IMR-90 (cell line): ENCODE results near the gene KCNT2. TPM values are rescaled to one million over a fixed set of nuclear protein-coding genes. Genes with fewer than 3 reads are reported as not detected.

Experiments used
- ATAC-seq: fragments of 200-7000 bp; cut with Tn5 transposase; 2 replicates; pipeline ENCODE4 v1.9.1; 2020; ENCODE audit warnings: low read depth, mild to moderate bottlenecking, moderate library complexity
- BruUV-seq: library from RNA; stranded (reverse); fragments of 400-500 nt; replicated peaks from 2 replicates; lab custom pipeline; 2021; lab: Mats Ljungman, UMichigan
- CTCF ChIA-PET: fragments of 300-600 bp; formaldehyde crosslinking; extraction: SDS; loops from one replicate; lab custom pipeline; 2021; ENCODE audit warnings: antibody characterized with exemption; lab: Yijun Ruan, JAX
- POLR2A ChIA-PET: fragments of 300-600 bp; sonication (Branson Sonifier 250); formaldehyde crosslinking; loops from one replicate; lab custom pipeline; 2022; ENCODE audit warnings: antibody characterized with exemption; ENCODE audit not compliant: unreplicated experiment; lab: Charles Lee
- DNase-seq: peaks from one replicate; pipeline ENCODE4 v3.0.0; 2013
- H2AFZ ChIP-seq: replicated peaks from 2 replicates; pipeline ENCODE3; 2013; ENCODE audit warnings: low read length, mild to moderate bottlenecking; ENCODE audit not compliant: poor library complexity
- H2AK5ac ChIP-seq: 2 replicates; pipeline ENCODE4 v1.6.1; 2013; ENCODE audit warnings: low read depth, low read length, inconsistent platforms
- H2AK9ac ChIP-seq: replicated peaks from 2 replicates; pipeline ENCODE3; 2013; ENCODE audit warnings: mild to moderate bottlenecking, low read depth, low read length, moderate library complexity; ENCODE audit not compliant: poor library complexity
- H2BK120ac ChIP-seq: 2 replicates; pipeline ENCODE4 v1.6.1; 2013; ENCODE audit warnings: low read depth, low read length, inconsistent platforms
- H2BK15ac ChIP-seq: 3 replicates; pipeline ENCODE4 v1.6.1; 2013; ENCODE audit warnings: low read depth, low read length, inconsistent platforms
- H2BK20ac ChIP-seq: 2 replicates; pipeline ENCODE4 v1.6.1; 2013; ENCODE audit warnings: low read depth, mild to moderate bottlenecking, inconsistent platforms, low read length, moderate library complexity
- H2BK5ac ChIP-seq: 2 replicates; pipeline ENCODE4 v1.6.1; 2013; ENCODE audit warnings: mild to moderate bottlenecking, low read depth, low read length, inconsistent platforms; ENCODE audit not compliant: poor library complexity, severe bottlenecking
- H3K14ac ChIP-seq: replicated peaks from 2 replicates; pipeline ENCODE4 v1.6.1; 2013; ENCODE audit warnings: low read depth, low read length, inconsistent platforms
- H3K18ac ChIP-seq: 2 replicates; pipeline ENCODE4 v1.6.1; 2013; ENCODE audit warnings: low read depth, low read length, control low read depth
- H3K23ac ChIP-seq: 2 replicates; pipeline ENCODE4 v1.6.1; 2013; ENCODE audit warnings: low read depth, low read length, inconsistent platforms
- H3K27ac ChIP-seq: 2 replicates; pipeline ENCODE4 v1.5.1; 2013; ENCODE audit warnings: mild to moderate bottlenecking, control low read depth, low read length; ENCODE audit not compliant: insufficient read depth
- H3K27me3 ChIP-seq: 2 replicates; pipeline ENCODE4 v1.6.1; 2013; ENCODE audit warnings: low read length; ENCODE audit not compliant: control insufficient read depth, insufficient read depth
- H3K36me3 ChIP-seq: 2 replicates; pipeline ENCODE4 v1.6.1; 2013; ENCODE audit warnings: low read length, mixed read lengths; ENCODE audit not compliant: control insufficient read depth, insufficient read depth
- H3K4ac ChIP-seq: 2 replicates; pipeline ENCODE4 v1.6.1; 2013; ENCODE audit warnings: low read depth, low read length, inconsistent platforms
- H3K4me1 ChIP-seq: 2 replicates; pipeline ENCODE4 v1.6.1; 2013; ENCODE audit warnings: low read length, mixed read lengths; ENCODE audit not compliant: control insufficient read depth, insufficient read depth
- H3K4me2 ChIP-seq: 2 replicates; pipeline ENCODE4 v1.6.1; 2013; ENCODE audit warnings: low read depth, mild to moderate bottlenecking, control low read depth, low read length, moderate library complexity
- H3K4me3 ChIP-seq: 2 replicates; pipeline ENCODE4 v1.5.1; 2013; ENCODE audit warnings: low read depth, mild to moderate bottlenecking, control low read depth, low read length, moderate library complexity; ENCODE audit not compliant: insufficient read depth
- H3K56ac ChIP-seq: 2 replicates; pipeline ENCODE4 v1.6.1; 2013; ENCODE audit warnings: low read length, inconsistent platforms; ENCODE audit not compliant: insufficient read depth; ENCODE audit errors: extremely low read depth
- H3K79me1 ChIP-seq, 2 experiments: 2 replicates each; pipeline ENCODE4 v1.6.1; 2013; ENCODE audit warnings: low read length in 2 of 2, inconsistent platforms in 1 of 2, low read depth in 1 of 2
- H3K9ac ChIP-seq: 2 replicates; pipeline ENCODE4 v1.6.1; 2013; ENCODE audit warnings: low read depth, low read length, control low read depth
- H3K9me1 ChIP-seq: 2 replicates; pipeline ENCODE4 v1.6.1; 2013; ENCODE audit warnings: low read length, inconsistent platforms; ENCODE audit not compliant: insufficient read depth
- H3K9me3 ChIP-seq: 2 replicates; pipeline ENCODE4 v1.6.1; 2013; ENCODE audit warnings: low read length; ENCODE audit not compliant: control insufficient read depth, insufficient read depth
- H4K20me1 ChIP-seq: 2 replicates; pipeline ENCODE4 v1.6.1; 2013; ENCODE audit warnings: low read length, inconsistent platforms; ENCODE audit not compliant: insufficient read depth
- H4K5ac ChIP-seq: 2 replicates; pipeline ENCODE4 v1.6.1; 2013; ENCODE audit warnings: mild to moderate bottlenecking, low read depth, low read length, control low read depth
- H4K8ac ChIP-seq, 2 experiments: 2 replicates each; pipeline ENCODE4 v1.6.1; 2013; ENCODE audit warnings: low read depth in 2 of 2, low read length in 2 of 2, control low read depth in 1 of 2, inconsistent platforms in 1 of 2
- H4K91ac ChIP-seq: 2 replicates; pipeline ENCODE4 v1.6.1; 2013; ENCODE audit warnings: low read depth, low read length, inconsistent platforms; ENCODE audit not compliant: insufficient read depth
- BHLHE40 ChIP-seq: fragments of 150-350 bp; IDR thresholded peaks from 2 replicates; pipeline ENCODE4 v1.6.1; 2016; ENCODE audit warnings: mild to moderate bottlenecking, low read depth, low read length
- CEBPB ChIP-seq: IDR thresholded peaks from 2 replicates; pipeline ENCODE4 v1.6.1; 2012; ENCODE audit warnings: low read depth, low read length, improper control_type of control experiment
- FOS ChIP-seq: fragments of 150-350 bp; IDR thresholded peaks from 2 replicates; pipeline ENCODE4 v1.6.1; 2016; ENCODE audit warnings: low read depth, low read length
- MAFK ChIP-seq: IDR thresholded peaks from 2 replicates; pipeline ENCODE4 v1.6.1; 2012; ENCODE audit warnings: low read depth, low read length, improper control_type of control experiment
- MAZ ChIP-seq: IDR thresholded peaks from 2 replicates; pipeline ENCODE4 v1.6.1; 2012; ENCODE audit warnings: low read depth, mild to moderate bottlenecking, low read length, improper control_type of control experiment, moderate library complexity, borderline replicate concordance
- MXI1 ChIP-seq: IDR thresholded peaks from 2 replicates; pipeline ENCODE4 v1.6.1; 2012; ENCODE audit warnings: low read depth, mild to moderate bottlenecking, low read length, moderate library complexity, borderline replicate concordance
- POLR2A ChIP-seq: IDR thresholded peaks from 2 replicates; pipeline ENCODE4 v1.6.1; 2012; ENCODE audit warnings: mild to moderate bottlenecking, low read depth, low read length
- RAD21 ChIP-seq: IDR thresholded peaks from 2 replicates; pipeline ENCODE4 v1.6.1; 2012; ENCODE audit warnings: low read length, improper control_type of control experiment
- RFX5 ChIP-seq: IDR thresholded peaks from 2 replicates; pipeline ENCODE4 v1.8.0; 2012; ENCODE audit warnings: low read depth, mild to moderate bottlenecking, low read length, moderate library complexity
- SMC3 ChIP-seq: fragments of 150-350 bp; IDR thresholded peaks from 2 replicates; pipeline ENCODE4 v1.6.1; 2016; ENCODE audit warnings: low read depth, mild to moderate bottlenecking, antibody characterized with exemption, low read length, moderate library complexity
- WGBS, 2 experiments: methylation state at CpG; one replicate each; pipeline versions ENCODE4 v1.1.5 to v1.1.7; 2013; ENCODE audit warnings: missing lambda C conversion rate in 2 of 2; ENCODE audit not compliant: insufficient read length in 1 of 2; ENCODE audit errors: extremely low coverage in 2 of 2; 5-methylcytosine and 5-hydroxymethylcytosine counted together
- dilution Hi-C: fragments of 300-500 bp; cut with HindIII; formaldehyde crosslinking; loops from one replicate; pipeline ENCODE4 v1.14.3; 2018; ENCODE audit warnings: low sequenced_read_pairs; ENCODE audit not compliant: unreplicated experiment
- in situ Hi-C: fragments of 300-500 bp; cut with MboI; formaldehyde crosslinking; loops from 3 replicates; pipeline ENCODE4 v1.14.3; 2019; ENCODE audit warnings: low sequenced_read_pairs, inconsistent platforms, mixed read lengths
- intact Hi-C: fragments of 100-400 bp; cut with micrococcal nuclease; formaldehyde crosslinking; loops from 2 replicates; pipeline ENCODE4 v1.10.0; 2022
- polyA plus RNA-seq, 3 experiments: library from polyadenylated mRNA; depleted of rRNA; stranded (reverse); fragments of >200 nt; gene quantifications; 2 replicates each; pipeline ENCODE4 v1.2.3, GENCODE V29; 2012; ENCODE audit warnings: low replicate concordance in 1 of 3
- total RNA-seq: library from RNA; depleted of rRNA; stranded (reverse); fragments of >200 nt; gene quantifications from 2 replicates; pipeline ENCODE4 v1.2.3, GENCODE V29; 2012
- TF ChIP-seq, protein P1 (sequence below): fragments of 150-350 bp; IDR thresholded peaks from 2 replicates; pipeline ENCODE4 v1.6.1; 2017; ENCODE audit warnings: mild to moderate bottlenecking, antibody characterized with exemption, low read length, low read depth

The KCNT2 gene
- total and polyA plus RNA-seq, 2 of the 4 experiments (the other 2 are of a cell fraction) = 0.22 to 0.72 TPM

DNA sequence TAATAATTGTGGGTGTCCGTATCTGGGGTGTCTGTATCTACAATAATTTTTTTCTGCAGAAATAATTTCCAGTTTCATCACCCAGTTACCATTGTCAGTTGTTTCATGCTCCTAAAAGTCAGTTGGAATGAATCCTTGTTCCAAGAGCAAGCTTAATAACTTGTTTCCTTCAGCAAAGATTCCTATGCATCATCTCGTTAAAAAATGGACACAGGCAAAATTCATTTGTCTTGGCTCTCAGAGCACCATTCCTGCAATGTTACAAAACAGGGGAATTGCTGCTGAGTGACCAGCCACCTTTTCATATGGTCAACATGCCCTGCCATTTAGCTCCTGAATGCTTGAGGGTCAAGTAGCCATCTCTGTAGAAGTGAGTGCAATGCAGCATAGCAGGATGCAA, 393.4 kb downstream of the KCNT2 start:
- no peak overlapping the region for H3K14ac ChIP-seq
- no peak overlapping the region for H3K9ac ChIP-seq
- intact Hi-C loops (loop anchor here (5.0 kb wide), 1 partner anchor 37 kb away; no protein-coding TSS in a partner anchor), dilution Hi-C loops (no loop called here), in situ Hi-C loops (no loop called here)
- no peak overlapping the region for H3K4me3 ChIP-seq
- no peak overlapping the region for H3K23ac ChIP-seq
- no peak for ATAC-seq
- H3K4me1 ChIP-seq = no peaks in the 10 kb centered on the region
- peak overlapping the region; percentile 28 for H2AK9ac ChIP-seq
- CTCF ChIA-PET = interaction anchor here (0.7 kb wide), 1 partner anchor 59 kb away, joined by 3 read pairs; no protein-coding TSS in a partner anchor
- H3K9me3 ChIP-seq = no peaks in the 10 kb centered on the region
- no peak overlapping the region for H2BK5ac ChIP-seq
- H2BK120ac ChIP-seq = no peak overlapping the region
- no peak overlapping the region for H3K4me2 ChIP-seq
- no peak overlapping the region for H2BK20ac ChIP-seq
- no peak overlapping the region for H3K27ac ChIP-seq
- H2AFZ ChIP-seq = peak overlapping the region; percentile 58
- no peak overlapping the region for H3K18ac ChIP-seq
- H3K27me3 ChIP-seq = no peaks in the 10 kb centered on the region
- no peak overlapping the region for H4K5ac ChIP-seq
- H2AK5ac ChIP-seq = no peak overlapping the region
- no peaks in the 10 kb centered on the region for H3K36me3 ChIP-seq
- POLR2A ChIA-PET = no interaction called here
- BruUV-seq = no TSS peak
- no peaks in the 10 kb centered on the region for H4K20me1 ChIP-seq
- DNase-seq = no peak
- no peak overlapping the region for H4K91ac ChIP-seq
- no peak overlapping the region for H3K56ac ChIP-seq
- no peak overlapping the region for H3K4ac ChIP-seq
- H3K79me1 ChIP-seq = no peaks in the 10 kb centered on the region
- peaks cover 3% of the 10 kb centered on the region; the same call in 1 of the 2 replicates for H3K9me1 ChIP-seq
- no peak overlapping the region for H2BK15ac ChIP-seq
- TF ChIP-seq MAZ = no peak
- TF ChIP-seq BHLHE40 = no peak
- no peak for TF ChIP-seq CEBPB
- no peak for TF ChIP-seq POLR2A
- TF ChIP-seq, protein P1, sequence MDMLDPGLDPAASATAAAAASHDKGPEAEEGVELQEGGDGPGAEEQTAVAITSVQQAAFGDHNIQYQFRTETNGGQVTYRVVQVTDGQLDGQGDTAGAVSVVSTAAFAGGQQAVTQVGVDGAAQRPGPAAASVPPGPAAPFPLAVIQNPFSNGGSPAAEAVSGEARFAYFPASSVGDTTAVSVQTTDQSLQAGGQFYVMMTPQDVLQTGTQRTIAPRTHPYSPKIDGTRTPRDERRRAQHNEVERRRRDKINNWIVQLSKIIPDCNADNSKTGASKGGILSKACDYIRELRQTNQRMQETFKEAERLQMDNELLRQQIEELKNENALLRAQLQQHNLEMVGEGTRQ = no peak
- TF ChIP-seq MXI1 = no peak
- no peak for TF ChIP-seq MAFK
- TF ChIP-seq FOS = no peak
- no peak for TF ChIP-seq SMC3
- no peak for TF ChIP-seq RFX5
- TF ChIP-seq RAD21 = no peak
- WGBS, 2 experiments = no CpG with 5 or more reads among the region's 2 CpGs
- H4K8ac ChIP-seq = no peak overlapping the region
